NCI-H128 (cell line): ENCODE measurements around the gene SLC35D3.
"Not testable (repeated sequence)": the region's sequence is repeated elsewhere in the genome, so short reads cannot be mapped to it uniquely, and the experiment has no call there.

Source experiments
- DNase-seq: peaks from one replicate; lab custom pipeline; 2025; ENCODE audit not compliant: unreplicated experiment; lab: John Stamatoyannopoulos, UW

Gene SLC35D3, protein sequence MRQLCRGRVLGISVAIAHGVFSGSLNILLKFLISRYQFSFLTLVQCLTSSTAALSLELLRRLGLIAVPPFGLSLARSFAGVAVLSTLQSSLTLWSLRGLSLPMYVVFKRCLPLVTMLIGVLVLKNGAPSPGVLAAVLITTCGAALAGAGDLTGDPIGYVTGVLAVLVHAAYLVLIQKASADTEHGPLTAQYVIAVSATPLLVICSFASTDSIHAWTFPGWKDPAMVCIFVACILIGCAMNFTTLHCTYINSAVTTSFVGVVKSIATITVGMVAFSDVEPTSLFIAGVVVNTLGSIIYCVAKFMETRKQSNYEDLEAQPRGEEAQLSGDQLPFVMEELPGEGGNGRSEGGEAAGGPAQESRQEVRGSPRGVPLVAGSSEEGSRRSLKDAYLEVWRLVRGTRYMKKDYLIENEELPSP

DNA sequence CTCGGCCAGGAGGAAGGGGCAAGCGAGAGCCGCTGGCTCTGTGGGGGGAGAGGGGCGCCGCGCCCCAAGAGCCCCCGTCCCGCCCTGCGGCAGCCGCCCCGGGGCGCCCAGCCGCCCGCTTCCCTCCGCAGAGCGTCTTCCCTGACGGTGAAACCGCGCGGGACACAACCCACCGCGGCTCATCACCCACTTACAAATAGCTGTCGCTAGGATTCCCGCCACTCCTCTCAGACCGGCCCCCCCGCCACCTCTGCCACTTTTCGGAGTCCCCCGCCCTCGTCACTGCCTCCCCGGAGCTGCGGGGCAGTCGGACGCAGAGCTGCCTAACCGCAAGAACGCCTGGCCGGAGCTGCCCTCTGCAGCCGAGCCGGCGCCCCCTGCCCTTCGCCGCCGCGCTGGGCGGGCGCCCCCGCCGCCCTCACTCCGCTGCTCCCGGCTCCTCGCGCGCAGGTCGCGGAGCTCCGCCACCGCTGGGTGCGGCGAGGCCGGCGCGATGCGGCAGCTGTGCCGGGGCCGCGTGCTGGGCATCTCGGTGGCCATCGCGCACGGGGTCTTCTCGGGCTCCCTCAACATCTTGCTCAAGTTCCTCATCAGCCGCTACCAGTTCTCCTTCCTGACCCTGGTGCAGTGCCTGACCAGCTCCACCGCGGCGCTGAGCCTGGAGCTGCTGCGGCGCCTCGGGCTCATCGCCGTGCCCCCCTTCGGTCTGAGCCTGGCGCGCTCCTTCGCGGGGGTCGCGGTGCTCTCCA is at the start of gene SLC35D3:
TSS of gene SLC35D3 (plus strand) at position 366 of the 749 bp plus-strand sequence. CDS start at position 494, 128 bp downstream.
- no peak for DNase-seq

DNA sequence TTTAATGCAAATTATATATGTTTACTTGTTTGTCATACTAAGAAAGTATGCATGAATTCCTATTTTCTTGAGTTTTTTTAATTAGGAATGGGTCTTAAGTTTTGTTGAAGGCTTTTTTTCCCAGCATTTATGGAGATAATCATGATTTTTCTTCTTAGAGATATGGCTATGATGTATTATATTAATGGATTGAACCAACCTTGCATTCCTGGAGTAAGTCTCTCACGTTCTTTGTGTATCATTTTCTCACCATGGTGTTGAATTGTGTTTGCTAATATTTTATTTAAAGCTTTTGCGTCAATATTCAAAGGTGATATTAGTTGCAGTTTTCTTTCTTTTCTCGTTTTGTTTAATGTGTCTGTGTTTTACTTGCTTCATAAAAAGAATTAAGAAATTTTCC is 48.4 kb upstream of the SLC35D3 start:
- no peak for DNase-seq

DNA sequence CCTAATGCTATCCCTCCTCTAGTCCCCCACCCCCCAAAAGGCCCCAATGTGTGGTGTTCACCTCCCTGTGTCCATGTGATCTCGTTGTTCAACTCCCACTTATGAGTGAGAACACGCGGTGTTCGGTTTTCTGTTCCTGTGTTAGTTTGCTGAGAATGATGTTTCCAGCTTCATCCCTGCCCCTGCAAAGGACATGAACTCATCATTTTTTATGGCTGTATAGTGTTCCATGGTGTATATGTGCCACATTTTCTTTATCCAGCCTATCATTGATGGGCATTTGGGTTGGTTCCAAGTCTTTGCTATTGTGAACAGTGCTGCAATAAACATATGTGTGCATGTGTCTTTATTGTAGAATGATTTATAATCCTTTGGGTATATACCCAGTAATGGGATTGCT is 45.6 kb upstream of the SLC35D3 start:
- DNase-seq: not testable (repeated sequence)

DNA sequence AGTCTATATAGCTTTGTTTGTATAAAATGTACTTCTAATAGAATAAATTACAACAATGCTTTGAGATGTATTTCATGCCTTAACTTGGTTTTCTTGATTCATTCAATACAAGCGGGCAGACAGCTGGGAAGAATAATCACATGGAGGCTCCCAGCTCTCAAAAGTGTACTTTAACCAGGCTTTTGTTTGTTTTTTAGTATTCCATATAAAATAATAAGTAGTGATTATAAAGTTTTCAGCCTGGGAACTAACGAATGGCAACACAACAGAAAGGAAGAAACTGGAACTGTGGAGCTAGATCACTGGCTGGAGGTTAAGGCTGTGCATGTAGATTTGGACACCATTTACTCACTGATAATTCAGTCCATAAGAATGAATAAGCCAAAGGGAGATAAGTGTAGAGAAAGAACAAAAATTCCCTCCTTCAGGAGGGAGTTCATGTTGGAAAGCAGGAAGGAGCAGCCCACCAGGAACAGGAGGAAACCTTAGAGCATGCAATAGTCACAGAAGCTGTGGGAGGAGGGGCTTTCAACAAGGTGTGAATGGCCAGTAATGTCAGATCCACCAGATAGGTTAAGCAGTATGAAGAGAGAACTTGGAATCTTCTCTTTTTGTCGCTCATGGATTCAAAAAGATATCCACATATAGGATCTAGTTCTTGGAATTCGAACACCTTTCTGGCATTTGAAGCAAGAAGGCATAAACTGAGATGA is 41.2 kb upstream of the SLC35D3 start:
- no peak for DNase-seq

DNA sequence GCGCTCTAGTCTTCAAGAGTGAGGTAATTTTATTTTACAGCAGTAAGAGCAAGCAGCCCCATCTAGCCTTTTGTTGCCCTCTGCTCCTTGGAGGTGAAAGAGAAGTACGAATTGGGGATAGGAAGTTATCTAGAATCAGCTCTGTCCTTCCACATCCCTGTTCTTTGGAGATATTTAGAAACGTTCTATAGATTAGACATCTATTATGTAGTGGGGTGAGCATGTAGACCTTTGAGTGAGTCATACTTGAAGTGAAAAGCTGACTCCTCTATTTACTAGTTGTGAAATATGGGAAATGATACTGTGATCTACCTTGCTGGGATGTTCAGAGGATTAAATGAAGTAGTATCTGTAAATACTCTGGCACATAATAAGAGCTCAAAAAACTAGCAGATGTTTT is 36.0 kb upstream of the SLC35D3 start:
- no peak for DNase-seq

DNA sequence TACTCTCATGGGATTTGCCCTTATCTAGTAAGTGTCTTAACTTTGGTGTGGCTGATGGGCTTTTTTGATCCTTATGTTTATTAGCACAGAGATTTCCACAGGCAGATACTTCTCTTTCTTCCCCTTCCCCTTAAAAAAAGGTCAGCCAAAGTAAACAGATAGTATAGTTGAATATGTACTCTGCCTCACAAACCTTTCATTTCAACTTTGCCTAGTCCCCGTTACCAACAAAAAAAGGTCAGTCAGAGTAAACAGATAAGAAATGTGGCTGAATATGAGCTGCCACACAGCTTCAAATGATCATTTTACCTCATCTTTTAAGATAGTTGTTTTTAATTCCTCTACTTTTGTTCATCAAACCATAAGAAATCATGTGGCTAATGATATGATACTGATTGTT is 34.1 kb upstream of the SLC35D3 start:
- no peak for DNase-seq

DNA sequence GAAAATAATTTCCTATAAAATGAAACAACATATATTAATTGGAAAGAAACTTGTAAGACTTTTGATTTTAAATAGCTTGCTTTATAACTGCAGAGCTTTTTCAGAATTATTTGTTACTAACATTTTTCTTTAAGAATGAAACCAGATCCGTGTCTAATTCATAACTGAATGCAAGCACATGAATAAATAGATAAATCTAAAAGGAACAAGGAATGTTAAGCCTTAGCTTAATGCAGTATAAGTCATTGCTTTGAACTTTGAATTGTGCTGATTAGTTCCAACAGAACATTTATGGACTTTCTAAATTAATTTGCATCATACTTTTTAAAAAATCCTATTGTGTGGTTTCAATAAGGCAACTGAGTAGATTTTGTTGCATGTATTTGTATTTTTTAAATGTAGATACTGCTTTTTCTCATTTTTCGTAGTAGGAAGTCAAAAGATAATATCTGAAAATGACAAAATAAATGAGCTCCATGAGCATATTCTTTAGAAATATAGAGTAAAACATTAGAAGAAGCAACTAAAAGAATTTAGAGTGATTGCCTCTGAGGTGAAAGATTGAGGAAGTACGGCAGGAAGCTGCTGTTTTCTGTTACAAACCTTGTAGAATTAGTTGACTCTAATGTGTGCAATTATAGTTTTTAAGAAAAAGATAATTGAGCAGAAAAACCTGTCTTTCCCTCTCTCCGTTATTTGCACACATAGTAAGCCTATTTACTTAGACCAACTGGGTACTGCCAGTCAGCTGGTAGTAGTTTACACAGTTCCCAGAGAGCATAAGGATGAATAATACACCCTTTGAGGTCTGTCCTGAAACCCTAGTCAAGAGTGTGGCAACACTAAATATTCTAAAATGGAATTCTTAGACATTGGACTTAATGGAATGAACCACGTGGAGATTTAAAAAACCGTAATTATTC is 32.6 kb upstream of the SLC35D3 start:
- DNase-seq: no peak

DNA sequence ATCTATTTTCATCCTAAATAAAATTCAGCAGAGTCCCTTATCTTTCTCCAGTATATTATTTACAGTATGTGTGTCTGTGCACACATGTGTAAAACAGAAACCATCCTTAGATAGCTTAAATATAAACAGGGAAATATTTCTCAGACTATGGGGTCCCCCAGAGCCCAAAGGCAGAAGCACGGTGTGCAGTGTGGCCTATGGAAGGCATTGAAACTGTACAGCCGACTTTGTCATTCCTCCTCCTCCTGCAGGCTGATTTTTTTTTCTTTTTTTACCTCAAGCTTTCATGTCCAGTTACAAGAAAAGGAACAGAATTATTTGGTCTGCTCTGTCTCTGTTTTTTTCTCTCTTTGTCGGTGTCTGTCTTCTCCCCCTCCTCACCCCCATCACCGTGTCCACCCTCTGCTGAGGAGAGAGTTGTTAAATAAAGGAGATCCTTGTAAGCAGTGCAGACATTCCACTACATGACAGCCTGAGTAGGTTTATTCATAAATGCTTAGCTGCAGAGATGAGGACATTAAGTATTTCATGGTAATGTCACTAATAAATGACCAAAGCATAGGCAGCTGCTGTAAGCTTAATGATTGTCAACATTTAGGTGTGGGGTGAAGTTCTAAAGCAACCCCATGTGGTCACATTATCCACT is 31.8 kb upstream of the SLC35D3 start:
- no peak for DNase-seq

DNA sequence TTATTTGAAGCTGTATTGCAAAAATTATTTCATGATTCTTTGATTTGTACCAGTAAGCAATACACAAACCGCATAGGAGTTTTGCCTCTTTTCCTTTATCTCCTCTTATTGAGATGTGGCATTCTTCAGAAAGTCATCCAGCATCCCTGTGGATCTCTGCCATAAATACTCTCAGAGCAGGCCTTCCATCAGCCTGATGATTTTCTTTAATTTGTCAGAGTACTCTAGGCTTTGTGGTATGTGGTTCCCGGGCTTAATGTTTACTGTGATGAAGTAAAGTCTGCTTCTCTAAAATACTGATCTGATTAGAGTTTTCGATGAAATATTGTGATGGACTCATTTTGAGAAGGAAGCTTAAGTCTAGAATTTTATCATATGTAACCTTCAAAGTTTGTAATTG is 31.1 kb upstream of the SLC35D3 start:
- no peak for DNase-seq

DNA sequence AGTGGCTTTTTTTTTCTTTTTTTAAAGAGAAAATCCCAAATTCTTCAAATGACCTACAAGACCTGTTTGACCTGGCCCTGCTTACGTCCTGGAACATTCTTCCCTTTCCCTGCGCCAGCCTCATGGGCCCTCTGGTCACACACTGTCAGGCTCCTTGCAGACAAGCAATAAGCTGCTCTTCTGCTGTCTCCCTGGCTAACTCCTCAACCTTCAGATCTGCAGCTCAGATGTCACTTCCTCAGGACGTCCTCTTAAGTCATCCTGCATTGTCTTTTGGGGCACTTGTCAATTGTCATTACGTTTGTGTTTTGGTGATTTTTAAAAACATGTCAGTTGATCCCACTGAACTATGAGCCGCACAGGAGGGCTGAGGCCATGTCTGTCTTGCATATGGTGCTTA is 28.9 kb upstream of the SLC35D3 start:
- no peak for DNase-seq

DNA sequence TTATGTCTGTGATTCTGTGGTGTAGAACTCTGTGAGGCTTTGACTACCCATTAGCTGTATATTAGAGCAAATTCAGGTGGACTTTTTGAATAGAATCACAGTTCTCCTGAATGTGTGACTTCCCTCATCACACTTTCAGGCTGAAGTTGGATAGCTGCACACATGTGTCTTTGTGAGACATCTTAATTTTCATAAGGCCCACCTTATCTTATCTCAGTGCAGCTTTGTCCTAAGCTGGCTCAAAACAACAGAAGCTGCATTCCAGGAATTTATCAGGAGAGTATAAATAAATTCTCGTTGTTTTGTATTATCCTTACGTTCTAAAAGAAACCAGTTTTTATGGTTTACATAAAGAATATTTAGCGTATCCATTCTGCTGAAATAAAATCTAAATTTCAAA is 26.2 kb upstream of the SLC35D3 start:
- no peak for DNase-seq

DNA sequence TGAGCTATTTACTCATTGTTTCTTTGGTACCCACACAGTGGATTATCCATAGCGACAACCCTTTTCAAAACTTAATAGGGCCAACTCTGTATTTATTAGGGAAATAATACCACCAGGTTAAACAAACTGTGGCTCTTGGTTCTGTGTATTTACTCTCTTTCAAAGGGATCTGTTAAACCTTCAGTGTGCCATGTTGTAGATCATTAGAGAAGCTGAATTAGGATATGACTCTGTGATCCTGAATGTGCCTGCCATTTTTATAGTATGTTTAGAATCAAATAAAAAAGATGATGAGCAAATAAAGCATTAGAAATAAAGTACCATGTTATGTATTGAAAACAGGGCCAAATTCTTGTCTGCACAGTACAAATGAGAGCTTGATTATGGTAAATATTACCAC is 25.0 kb upstream of the SLC35D3 start:
- no peak for DNase-seq

DNA sequence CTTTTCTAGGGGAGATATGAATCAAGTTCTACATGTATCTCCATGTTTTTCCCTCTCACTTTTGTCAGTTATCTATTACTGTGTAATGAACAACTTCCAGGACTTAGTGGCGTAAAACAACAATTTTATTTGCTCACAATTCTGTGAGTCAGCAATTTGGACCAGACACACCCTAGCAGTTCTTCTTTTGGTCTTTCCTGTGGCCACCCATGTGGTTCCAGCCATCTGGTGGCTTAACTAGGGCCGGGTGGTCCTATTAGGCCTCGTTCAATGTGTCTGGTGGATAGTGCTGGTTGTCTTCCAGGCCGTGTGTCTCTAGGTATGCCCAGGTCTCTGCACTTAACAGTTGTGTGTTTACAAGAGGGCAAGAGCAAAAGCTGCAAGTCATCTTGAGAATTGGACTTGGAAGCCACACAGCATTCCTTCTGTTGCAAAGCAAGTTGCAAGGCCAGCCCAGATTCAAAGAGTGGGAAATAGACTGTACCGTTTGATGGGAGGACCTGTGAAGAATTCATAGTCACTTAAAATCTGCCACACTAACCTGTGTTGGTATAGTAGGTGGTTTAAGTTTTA is 20.8 kb upstream of the SLC35D3 start:
- no peak for DNase-seq

DNA sequence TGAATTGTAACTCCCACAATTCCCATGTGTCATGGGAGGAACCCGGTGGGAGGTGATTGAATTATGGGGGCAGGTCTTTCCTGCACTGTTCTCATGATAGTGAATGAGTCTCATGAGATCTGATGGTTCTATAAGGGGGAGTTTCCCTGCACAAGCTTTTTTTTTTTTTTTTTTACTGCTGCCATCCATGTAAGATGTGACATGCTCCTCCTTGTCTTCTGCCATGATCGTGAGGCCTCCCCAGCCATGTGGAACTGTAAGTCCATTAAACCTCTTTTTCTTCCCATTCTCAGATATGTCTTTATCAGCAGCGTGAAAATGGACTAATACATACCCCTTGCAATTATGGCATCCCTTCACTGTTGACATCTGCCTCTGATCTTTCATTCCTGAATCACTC is 17.6 kb upstream of the SLC35D3 start:
- not testable (repeated sequence) for DNase-seq

DNA sequence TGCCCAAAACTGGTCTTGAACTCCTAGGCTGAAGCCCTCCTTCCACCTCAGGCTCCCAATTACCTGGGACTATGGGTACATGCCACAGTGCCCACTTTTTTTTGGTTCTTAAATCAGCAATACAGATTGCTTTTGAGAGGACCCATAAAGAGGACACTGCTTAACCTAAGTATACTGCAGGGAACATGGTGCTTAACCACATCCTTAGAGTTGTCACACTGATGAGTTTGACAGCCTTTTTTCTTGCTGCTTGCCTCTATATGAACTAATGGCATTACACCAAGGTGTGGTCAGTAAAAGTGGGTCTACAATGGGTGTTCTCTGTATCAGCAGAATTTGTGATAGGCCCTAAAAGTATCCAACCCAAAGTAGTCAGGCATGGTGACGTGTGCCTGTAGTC is 7.2 kb upstream of the SLC35D3 start:
- DNase-seq: no peak

DNA sequence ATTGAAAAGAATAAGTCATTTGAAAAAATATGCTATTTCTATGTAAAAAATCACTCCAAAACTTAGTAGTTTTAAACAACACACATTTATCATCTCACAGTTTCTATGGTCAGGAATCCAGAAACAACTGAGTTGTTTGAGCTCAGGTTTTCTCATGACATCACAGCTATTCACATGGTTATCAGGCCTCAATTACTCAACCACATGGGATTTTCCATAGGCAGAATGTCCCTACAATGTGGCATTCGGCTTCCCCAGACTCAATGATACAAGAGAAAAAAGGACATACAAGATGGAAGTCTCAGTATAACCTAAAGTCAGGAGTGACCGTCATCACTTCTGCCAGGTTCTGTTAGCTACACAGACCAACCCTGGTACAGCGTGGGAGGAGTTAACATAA is 3.4 kb upstream of the SLC35D3 start:
- no peak for DNase-seq

DNA sequence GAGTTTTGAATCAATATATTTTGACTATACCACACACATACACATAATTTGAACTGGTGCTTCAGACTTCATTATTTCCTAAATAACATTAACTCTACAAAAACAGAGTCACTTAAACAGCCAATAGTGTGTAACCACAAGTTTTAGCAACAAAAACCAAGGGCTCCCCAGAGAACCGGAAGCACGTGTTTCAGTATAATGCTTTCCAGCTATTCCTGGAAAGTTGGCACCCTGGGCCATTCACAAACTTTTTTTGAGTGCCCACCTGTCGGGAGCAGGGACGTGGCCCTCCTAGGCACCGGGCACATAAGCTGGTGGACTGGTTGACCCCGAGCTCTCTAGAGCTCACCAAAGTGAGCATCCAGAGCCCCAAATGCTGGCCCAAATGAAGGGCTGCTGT is 1.9 kb upstream of the SLC35D3 start:
- DNase-seq: no peak

DNA sequence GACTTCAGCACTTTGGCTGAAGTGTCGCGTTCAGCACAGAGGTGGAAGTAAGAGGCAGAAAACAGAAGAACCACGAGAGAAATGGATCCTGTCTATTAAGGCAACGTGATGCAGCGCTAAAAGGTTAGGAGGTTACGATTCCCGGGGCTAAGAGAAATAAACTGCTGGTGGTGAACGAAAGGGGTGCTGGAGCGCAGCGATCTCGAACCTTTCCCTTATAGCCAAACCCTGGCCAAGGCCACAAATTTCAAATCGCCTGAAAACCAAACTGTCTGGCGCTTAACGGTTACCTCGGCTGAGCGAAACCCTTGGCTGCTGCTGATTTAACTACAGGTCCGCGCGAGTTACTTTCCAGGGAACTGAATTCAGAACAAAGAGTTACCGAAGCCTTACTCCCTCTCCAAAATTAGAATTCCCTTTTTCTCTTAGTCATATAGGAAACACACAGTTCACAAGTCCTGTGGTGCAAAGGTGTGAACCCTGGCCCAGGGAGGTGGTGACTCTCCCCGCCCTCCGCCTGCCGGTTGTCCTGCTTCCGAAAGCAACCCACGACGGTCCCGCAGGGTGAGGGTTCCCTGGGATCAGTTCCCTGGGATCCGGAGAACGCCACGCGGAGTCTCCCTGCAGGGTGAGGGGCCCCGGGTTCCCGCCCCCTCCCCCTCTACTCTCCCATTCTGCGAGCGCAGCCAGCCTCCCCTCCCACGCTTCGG is 1.3 kb upstream of the SLC35D3 start:
- no peak for DNase-seq

DNA sequence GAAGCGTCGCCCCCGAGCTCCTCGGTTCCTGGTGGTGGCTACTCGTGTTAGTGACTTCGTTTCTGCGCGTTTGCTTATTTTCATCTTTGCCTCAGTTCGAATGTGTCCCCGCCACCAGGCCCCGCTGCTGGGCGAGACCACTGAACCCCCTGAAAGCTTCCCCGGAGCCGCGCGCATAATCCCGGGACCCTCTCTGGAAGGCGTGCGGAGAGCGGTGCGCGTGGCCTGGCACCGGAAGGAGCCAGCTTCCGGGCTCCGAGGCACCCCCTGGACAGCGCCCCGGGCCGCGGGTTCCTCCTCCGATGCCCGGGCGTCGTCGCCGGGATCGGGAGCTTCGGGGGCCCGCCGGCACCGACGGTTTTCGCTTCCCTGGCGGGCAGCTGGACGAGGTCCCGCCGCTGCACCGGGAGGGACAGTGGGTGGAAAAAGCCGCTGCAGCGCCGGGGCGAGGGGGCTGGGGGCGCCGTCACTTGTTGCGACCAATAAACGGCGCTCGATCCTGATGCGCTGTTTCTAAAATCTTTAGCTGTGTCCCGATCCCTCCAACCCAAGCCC is 643 bp upstream of the SLC35D3 start:
- DNase-seq: no peak
